ENCODE data around the gene BMP4. TPM values are rescaled to one million over a fixed set of nuclear protein-coding genes. Genes with fewer than 3 reads are reported as not detected.

Gene BMP4
- total and polyA plus RNA-seq, 2 experiments from 2014 or later: 2.5 to 3.9 TPM

GRCh38 chr14:53975444-53975843 is 18.8 kb upstream of the BMP4 start (continued):
- TF ChIP-seq, protein P1, sequence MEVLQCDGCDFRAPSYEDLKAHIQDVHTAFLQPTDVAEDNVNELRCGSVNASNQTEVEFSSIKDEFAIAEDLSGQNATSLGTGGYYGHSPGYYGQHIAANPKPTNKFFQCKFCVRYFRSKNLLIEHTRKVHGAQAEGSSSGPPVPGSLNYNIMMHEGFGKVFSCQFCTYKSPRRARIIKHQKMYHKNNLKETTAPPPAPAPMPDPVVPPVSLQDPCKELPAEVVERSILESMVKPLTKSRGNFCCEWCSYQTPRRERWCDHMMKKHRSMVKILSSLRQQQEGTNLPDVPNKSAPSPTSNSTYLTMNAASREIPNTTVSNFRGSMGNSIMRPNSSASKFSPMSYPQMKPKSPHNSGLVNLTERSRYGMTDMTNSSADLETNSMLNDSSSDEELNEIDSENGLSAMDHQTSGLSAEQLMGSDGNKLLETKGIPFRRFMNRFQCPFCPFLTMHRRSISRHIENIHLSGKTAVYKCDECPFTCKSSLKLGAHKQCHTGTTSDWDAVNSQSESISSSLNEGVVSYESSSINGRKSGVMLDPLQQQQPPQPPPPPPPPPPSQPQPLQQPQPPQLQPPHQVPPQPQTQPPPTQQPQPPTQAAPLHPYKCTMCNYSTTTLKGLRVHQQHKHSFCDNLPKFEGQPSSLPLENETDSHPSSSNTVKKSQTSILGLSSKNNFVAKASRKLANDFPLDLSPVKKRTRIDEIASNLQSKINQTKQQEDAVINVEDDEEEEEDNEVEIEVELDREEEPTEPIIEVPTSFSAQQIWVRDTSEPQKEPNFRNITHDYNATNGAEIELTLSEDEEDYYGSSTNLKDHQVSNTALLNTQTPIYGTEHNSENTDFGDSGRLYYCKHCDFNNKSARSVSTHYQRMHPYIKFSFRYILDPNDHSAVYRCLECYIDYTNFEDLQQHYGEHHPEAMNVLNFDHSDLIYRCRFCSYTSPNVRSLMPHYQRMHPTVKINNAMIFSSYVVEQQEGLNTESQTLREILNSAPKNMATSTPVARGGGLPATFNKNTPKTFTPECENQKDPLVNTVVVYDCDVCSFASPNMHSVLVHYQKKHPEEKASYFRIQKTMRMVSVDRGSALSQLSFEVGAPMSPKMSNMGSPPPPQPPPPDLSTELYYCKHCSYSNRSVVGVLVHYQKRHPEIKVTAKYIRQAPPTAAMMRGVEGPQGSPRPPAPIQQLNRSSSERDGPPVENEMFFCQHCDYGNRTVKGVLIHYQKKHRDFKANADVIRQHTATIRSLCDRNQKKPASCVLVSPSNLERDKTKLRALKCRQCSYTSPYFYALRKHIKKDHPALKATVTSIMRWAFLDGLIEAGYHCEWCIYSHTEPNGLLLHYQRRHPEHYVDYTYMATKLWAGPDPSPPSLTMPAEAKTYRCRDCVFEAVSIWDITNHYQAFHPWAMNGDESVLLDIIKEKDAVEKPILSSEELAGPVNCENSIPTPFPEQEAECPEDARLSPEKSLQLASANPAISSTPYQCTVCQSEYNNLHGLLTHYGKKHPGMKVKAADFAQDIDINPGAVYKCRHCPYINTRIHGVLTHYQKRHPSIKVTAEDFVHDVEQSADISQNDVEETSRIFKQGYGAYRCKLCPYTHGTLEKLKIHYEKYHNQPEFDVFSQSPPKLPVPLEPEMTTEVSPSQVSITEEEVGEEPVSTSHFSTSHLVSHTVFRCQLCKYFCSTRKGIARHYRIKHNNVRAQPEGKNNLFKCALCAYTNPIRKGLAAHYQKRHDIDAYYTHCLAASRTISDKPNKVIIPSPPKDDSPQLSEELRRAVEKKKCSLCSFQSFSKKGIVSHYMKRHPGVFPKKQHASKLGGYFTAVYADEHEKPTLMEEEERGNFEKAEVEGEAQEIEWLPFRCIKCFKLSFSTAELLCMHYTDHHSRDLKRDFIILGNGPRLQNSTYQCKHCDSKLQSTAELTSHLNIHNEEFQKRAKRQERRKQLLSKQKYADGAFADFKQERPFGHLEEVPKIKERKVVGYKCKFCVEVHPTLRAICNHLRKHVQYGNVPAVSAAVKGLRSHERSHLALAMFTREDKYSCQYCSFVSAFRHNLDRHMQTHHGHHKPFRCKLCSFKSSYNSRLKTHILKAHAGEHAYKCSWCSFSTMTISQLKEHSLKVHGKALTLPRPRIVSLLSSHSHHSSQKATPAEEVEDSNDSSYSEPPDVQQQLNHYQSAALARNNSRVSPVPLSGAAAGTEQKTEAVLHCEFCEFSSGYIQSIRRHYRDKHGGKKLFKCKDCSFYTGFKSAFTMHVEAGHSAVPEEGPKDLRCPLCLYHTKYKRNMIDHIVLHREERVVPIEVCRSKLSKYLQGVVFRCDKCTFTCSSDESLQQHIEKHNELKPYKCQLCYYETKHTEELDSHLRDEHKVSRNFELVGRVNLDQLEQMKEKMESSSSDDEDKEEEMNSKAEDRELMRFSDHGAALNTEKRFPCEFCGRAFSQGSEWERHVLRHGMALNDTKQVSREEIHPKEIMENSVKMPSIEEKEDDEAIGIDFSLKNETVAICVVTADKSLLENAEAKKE (CRISPR knock-in tag; IDR thresholded peaks at IDR 0.05): no peak
- TF ChIP-seq CREB1 (CRISPR knock-in tag; IDR thresholded peaks at IDR 0.05; ENCODE audit: low read depth): no peak
- no peak for TF ChIP-seq STAT1 (IDR thresholded peaks at IDR 0.05; ENCODE audit: unreplicated experiment)
- TF ChIP-seq NANOG (IDR thresholded peaks at IDR 0.05; ENCODE audit: borderline replicate concordance): no peak

- Histone ChIP-seq H3K79me2 (replicated peaks; ENCODE audit: insufficient read depth) (no peaks in the 10 kb centered on the region), H3K27me3 (ENCODE audit: insufficient read depth) (0 out of 2 replicates have a peak, but pooled peaks cover 3% of the 10 kb centered on the region), H3K9me2 (ENCODE audit: insufficient read depth) (0 out of 2 replicates have a peak, but pooled peaks cover 10% of the 10 kb centered on the region), H3F3A (replicated peaks; ENCODE audit: low read depth) (no peaks in the 10 kb centered on the region), H3K4me1 (ENCODE audit: insufficient read depth) (peaks cover 12% of the 10 kb centered on the region), H3K4me3 (no peak overlapping the region), H3K36me3 (ENCODE audit: insufficient read depth) (no peaks in the 10 kb centered on the region), H3K27ac (ENCODE audit: low read depth) (no peak overlapping the region), H3K4me2 (no peak overlapping the region), H2AFZ (no peak overlapping the region), H4K20me1 (replicated peaks; ENCODE audit: insufficient read depth) (no peaks in the 10 kb centered on the region)
- peaks cover 6% of the 10 kb centered on the region for H3K27me3 Mint-ChIP-seq (ENCODE audit: insufficient read depth, low read depth, poor library complexity)
- TF ChIP-seq JUNB (IDR thresholded peaks at IDR 0.05; ENCODE audit: unreplicated experiment): no peak
- TF ChIP-seq, protein P1 (CRISPR knock-in tag; IDR thresholded peaks at IDR 0.05): no peak
- TF ChIP-seq EZH2 (IDR thresholded peaks at IDR 0.05; ENCODE audit: low read depth, unreplicated experiment): no peak
- no peak for TF ChIP-seq CREB1 (CRISPR knock-in tag; IDR thresholded peaks at IDR 0.05; ENCODE audit: low read depth)
- no peak for TF ChIP-seq STAT1 (IDR thresholded peaks at IDR 0.05; ENCODE audit: unreplicated experiment)
- TF ChIP-seq, protein P2, sequence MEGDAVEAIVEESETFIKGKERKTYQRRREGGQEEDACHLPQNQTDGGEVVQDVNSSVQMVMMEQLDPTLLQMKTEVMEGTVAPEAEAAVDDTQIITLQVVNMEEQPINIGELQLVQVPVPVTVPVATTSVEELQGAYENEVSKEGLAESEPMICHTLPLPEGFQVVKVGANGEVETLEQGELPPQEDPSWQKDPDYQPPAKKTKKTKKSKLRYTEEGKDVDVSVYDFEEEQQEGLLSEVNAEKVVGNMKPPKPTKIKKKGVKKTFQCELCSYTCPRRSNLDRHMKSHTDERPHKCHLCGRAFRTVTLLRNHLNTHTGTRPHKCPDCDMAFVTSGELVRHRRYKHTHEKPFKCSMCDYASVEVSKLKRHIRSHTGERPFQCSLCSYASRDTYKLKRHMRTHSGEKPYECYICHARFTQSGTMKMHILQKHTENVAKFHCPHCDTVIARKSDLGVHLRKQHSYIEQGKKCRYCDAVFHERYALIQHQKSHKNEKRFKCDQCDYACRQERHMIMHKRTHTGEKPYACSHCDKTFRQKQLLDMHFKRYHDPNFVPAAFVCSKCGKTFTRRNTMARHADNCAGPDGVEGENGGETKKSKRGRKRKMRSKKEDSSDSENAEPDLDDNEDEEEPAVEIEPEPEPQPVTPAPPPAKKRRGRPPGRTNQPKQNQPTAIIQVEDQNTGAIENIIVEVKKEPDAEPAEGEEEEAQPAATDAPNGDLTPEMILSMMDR (conservative IDR thresholded peaks at IDR 0.05; ENCODE audit: low read depth in 2 of 2): no peak
- TF ChIP-seq NANOG (IDR thresholded peaks at IDR 0.05; ENCODE audit: borderline replicate concordance): no peak
- no peak overlapping the region for H3K27ac Mint-ChIP-seq
- H3K36me3 Mint-ChIP-seq (ENCODE audit: low read depth): no peaks in the 10 kb centered on the region; the same call in 2 of the 3 replicates
- no peak overlapping the region for H3K4me3 Mint-ChIP-seq
- ATAC-seq (no peak), DNase-seq (ENCODE audit: low spot score) (no peak)
- peaks cover 10% of the 10 kb centered on the region; the same call in 2 of the 3 replicates for H3K4me1 Mint-ChIP-seq
- H3K9me3 Mint-ChIP-seq: peaks cover 4% of the 10 kb centered on the region; the same call in 1 of the 3 replicates
Observed at GRCh38 chr14:53971521-53971920, 14.9 kb upstream of the BMP4 start.
